MV-4-11 (cell line): ENCODE measurements around the gene GTF2A2.
"Not testable (repeated sequence)": the region's sequence is repeated elsewhere in the genome, so short reads cannot be mapped to it uniquely, and the experiment has no call there.

Experiments
- DNase-seq: peaks from one replicate; lab custom pipeline; 2025; lab: John Stamatoyannopoulos, UW

The GTF2A2 gene

GRCh38 chr15:59674361-59674877, 17.1 kb upstream of the GTF2A2 start:
- DNase-seq: no peak

GRCh38 chr15:59668556-59668955, 11.2 kb upstream of the GTF2A2 start:
- DNase-seq: peak; percentile 43

GRCh38 chr15:59662260-59662659, 4.9 kb upstream of the GTF2A2 start:
- no peak for DNase-seq

- DNase-seq: no peak
Observed at GRCh38 chr15:59659366-59659765, 2.1 kb upstream of the GTF2A2 start.

GRCh38 chr15:59657635-59658125, 365 bp upstream of the GTF2A2 start:
- DNase-seq: peak; percentile 59

- peak; percentile 63 for DNase-seq
Observed at GRCh38 chr15:59654046-59654445, 3.3 kb downstream of the GTF2A2 start.

GRCh38 chr15:59649603-59650002, 7.7 kb downstream of the GTF2A2 start:
- DNase-seq: no peak

GRCh38 chr15:59647085-59647484, 10.2 kb downstream of the GTF2A2 start:
- DNase-seq: no peak

- DNase-seq: no peak
Observed at GRCh38 chr15:59646277-59646676, 11.0 kb downstream of the GTF2A2 start.

- not testable (repeated sequence) for DNase-seq
Observed at GRCh38 chr15:59645812-59646211, 11.5 kb downstream of the GTF2A2 start.

GRCh38 chr15:59644756-59645155, 12.6 kb downstream of the GTF2A2 start:
- no peak for DNase-seq

GRCh38 chr15:59642351-59642750, 15.0 kb downstream of the GTF2A2 start:
- DNase-seq: no peak

GRCh38 chr15:59637507-59637906, 19.8 kb downstream of the GTF2A2 start:
- not testable (repeated sequence) for DNase-seq

GRCh38 chr15:59636184-59636583, 21.1 kb downstream of the GTF2A2 start:
- no peak for DNase-seq

- no peak for DNase-seq
Observed at GRCh38 chr15:59632714-59633113, 24.6 kb downstream of the GTF2A2 start.

- DNase-seq: peak; percentile 58
Observed at GRCh38 chr15:59622289-59622688, 35.0 kb downstream of the GTF2A2 start.

GRCh38 chr15:59618406-59618805, 38.9 kb downstream of the GTF2A2 start:
- no peak for DNase-seq

GRCh38 chr15:59616379-59616778, 40.9 kb downstream of the GTF2A2 start:
- no peak for DNase-seq

- no peak for DNase-seq
Observed at GRCh38 chr15:59615661-59616060, 41.7 kb downstream of the GTF2A2 start.

GRCh38 chr15:59614153-59614552, 43.2 kb downstream of the GTF2A2 start:
- DNase-seq: no peak

GRCh38 chr15:59611276-59612260, 45.7 kb downstream of the GTF2A2 start, which contains the start of gene GCNT3:
GCNT3 (plus strand) TSS chr15:59611783; CDS start chr15:59618239, 6,456 bp downstream.
- DNase-seq: peak; percentile 36

- DNase-seq: no peak
Observed at GRCh38 chr15:59609730-59610712, 47.3 kb downstream of the GTF2A2 start.
